IMR-90 (cell line): ENCODE measurements around the gene CTIF. TPM values are rescaled to one million over a fixed set of nuclear protein-coding genes. Genes with fewer than 3 reads are reported as not detected.

Source experiments
- ATAC-seq: fragments of 200-7000 bp; cut with Tn5 transposase; 2 replicates; pipeline ENCODE4 v1.9.1; 2020; ENCODE audit warnings: low read depth, mild to moderate bottlenecking, moderate library complexity
- BruUV-seq: library from RNA; stranded (reverse); fragments of 400-500 nt; replicated peaks from 2 replicates; lab custom pipeline; 2021; lab: Mats Ljungman, UMichigan
- CTCF ChIA-PET: fragments of 300-600 bp; formaldehyde crosslinking; extraction: SDS; loops from one replicate; lab custom pipeline; 2021; ENCODE audit warnings: antibody characterized with exemption; lab: Yijun Ruan, JAX
- POLR2A ChIA-PET: fragments of 300-600 bp; sonication (Branson Sonifier 250); formaldehyde crosslinking; loops from one replicate; lab custom pipeline; 2022; ENCODE audit warnings: antibody characterized with exemption; ENCODE audit not compliant: unreplicated experiment; lab: Charles Lee
- DNase-seq: peaks from one replicate; pipeline ENCODE4 v3.0.0; 2013
- H2AFZ ChIP-seq: replicated peaks from 2 replicates; pipeline ENCODE3; 2013; ENCODE audit warnings: low read length, mild to moderate bottlenecking; ENCODE audit not compliant: poor library complexity
- H2AK5ac ChIP-seq: 2 replicates; pipeline ENCODE4 v1.6.1; 2013; ENCODE audit warnings: low read depth, low read length, inconsistent platforms
- H2AK9ac ChIP-seq: replicated peaks from 2 replicates; pipeline ENCODE3; 2013; ENCODE audit warnings: mild to moderate bottlenecking, low read depth, low read length, moderate library complexity; ENCODE audit not compliant: poor library complexity
- H2BK120ac ChIP-seq: 2 replicates; pipeline ENCODE4 v1.6.1; 2013; ENCODE audit warnings: low read depth, low read length, inconsistent platforms
- H2BK15ac ChIP-seq: 3 replicates; pipeline ENCODE4 v1.6.1; 2013; ENCODE audit warnings: low read depth, low read length, inconsistent platforms
- H2BK20ac ChIP-seq: 2 replicates; pipeline ENCODE4 v1.6.1; 2013; ENCODE audit warnings: low read depth, mild to moderate bottlenecking, inconsistent platforms, low read length, moderate library complexity
- H2BK5ac ChIP-seq: 2 replicates; pipeline ENCODE4 v1.6.1; 2013; ENCODE audit warnings: mild to moderate bottlenecking, low read depth, low read length, inconsistent platforms; ENCODE audit not compliant: poor library complexity, severe bottlenecking
- H3K14ac ChIP-seq: replicated peaks from 2 replicates; pipeline ENCODE4 v1.6.1; 2013; ENCODE audit warnings: low read depth, low read length, inconsistent platforms
- H3K18ac ChIP-seq: 2 replicates; pipeline ENCODE4 v1.6.1; 2013; ENCODE audit warnings: low read depth, low read length, control low read depth
- H3K23ac ChIP-seq: 2 replicates; pipeline ENCODE4 v1.6.1; 2013; ENCODE audit warnings: low read depth, low read length, inconsistent platforms
- H3K27ac ChIP-seq: 2 replicates; pipeline ENCODE4 v1.5.1; 2013; ENCODE audit warnings: mild to moderate bottlenecking, control low read depth, low read length; ENCODE audit not compliant: insufficient read depth
- H3K27me3 ChIP-seq: 2 replicates; pipeline ENCODE4 v1.6.1; 2013; ENCODE audit warnings: low read length; ENCODE audit not compliant: control insufficient read depth, insufficient read depth
- H3K36me3 ChIP-seq: 2 replicates; pipeline ENCODE4 v1.6.1; 2013; ENCODE audit warnings: low read length, mixed read lengths; ENCODE audit not compliant: control insufficient read depth, insufficient read depth
- H3K4ac ChIP-seq: 2 replicates; pipeline ENCODE4 v1.6.1; 2013; ENCODE audit warnings: low read depth, low read length, inconsistent platforms
- H3K4me1 ChIP-seq: 2 replicates; pipeline ENCODE4 v1.6.1; 2013; ENCODE audit warnings: low read length, mixed read lengths; ENCODE audit not compliant: control insufficient read depth, insufficient read depth
- H3K4me2 ChIP-seq: 2 replicates; pipeline ENCODE4 v1.6.1; 2013; ENCODE audit warnings: low read depth, mild to moderate bottlenecking, control low read depth, low read length, moderate library complexity
- H3K4me3 ChIP-seq: 2 replicates; pipeline ENCODE4 v1.5.1; 2013; ENCODE audit warnings: low read depth, mild to moderate bottlenecking, control low read depth, low read length, moderate library complexity; ENCODE audit not compliant: insufficient read depth
- H3K56ac ChIP-seq: 2 replicates; pipeline ENCODE4 v1.6.1; 2013; ENCODE audit warnings: low read length, inconsistent platforms; ENCODE audit not compliant: insufficient read depth; ENCODE audit errors: extremely low read depth
- H3K79me1 ChIP-seq, 2 experiments: 2 replicates each; pipeline ENCODE4 v1.6.1; 2013; ENCODE audit warnings: low read length in 2 of 2, inconsistent platforms in 1 of 2, low read depth in 1 of 2
- H3K9ac ChIP-seq: 2 replicates; pipeline ENCODE4 v1.6.1; 2013; ENCODE audit warnings: low read depth, low read length, control low read depth
- H3K9me1 ChIP-seq: 2 replicates; pipeline ENCODE4 v1.6.1; 2013; ENCODE audit warnings: low read length, inconsistent platforms; ENCODE audit not compliant: insufficient read depth
- H3K9me3 ChIP-seq: 2 replicates; pipeline ENCODE4 v1.6.1; 2013; ENCODE audit warnings: low read length; ENCODE audit not compliant: control insufficient read depth, insufficient read depth
- H4K20me1 ChIP-seq: 2 replicates; pipeline ENCODE4 v1.6.1; 2013; ENCODE audit warnings: low read length, inconsistent platforms; ENCODE audit not compliant: insufficient read depth
- H4K5ac ChIP-seq: 2 replicates; pipeline ENCODE4 v1.6.1; 2013; ENCODE audit warnings: mild to moderate bottlenecking, low read depth, low read length, control low read depth
- H4K8ac ChIP-seq, 2 experiments: 2 replicates each; pipeline ENCODE4 v1.6.1; 2013; ENCODE audit warnings: low read depth in 2 of 2, low read length in 2 of 2, control low read depth in 1 of 2, inconsistent platforms in 1 of 2
- H4K91ac ChIP-seq: 2 replicates; pipeline ENCODE4 v1.6.1; 2013; ENCODE audit warnings: low read depth, low read length, inconsistent platforms; ENCODE audit not compliant: insufficient read depth
- BHLHE40 ChIP-seq: fragments of 150-350 bp; IDR thresholded peaks from 2 replicates; pipeline ENCODE4 v1.6.1; 2016; ENCODE audit warnings: mild to moderate bottlenecking, low read depth, low read length
- CEBPB ChIP-seq: IDR thresholded peaks from 2 replicates; pipeline ENCODE4 v1.6.1; 2012; ENCODE audit warnings: low read depth, low read length, improper control_type of control experiment
- CHD1 ChIP-seq: IDR thresholded peaks from 2 replicates; pipeline ENCODE4 v1.6.1; 2012; ENCODE audit warnings: low read depth, low read length, improper control_type of control experiment
- CTCF ChIP-seq: conservative IDR thresholded peaks from 2 replicates; pipeline ENCODE4 v1.5.1; 2012; ENCODE audit warnings: mild to moderate bottlenecking, low read depth, low read length, improper control_type of control experiment
- FOS ChIP-seq: fragments of 150-350 bp; IDR thresholded peaks from 2 replicates; pipeline ENCODE4 v1.6.1; 2016; ENCODE audit warnings: low read depth, low read length
- MAFK ChIP-seq: IDR thresholded peaks from 2 replicates; pipeline ENCODE4 v1.6.1; 2012; ENCODE audit warnings: low read depth, low read length, improper control_type of control experiment
- MAZ ChIP-seq: IDR thresholded peaks from 2 replicates; pipeline ENCODE4 v1.6.1; 2012; ENCODE audit warnings: low read depth, mild to moderate bottlenecking, low read length, improper control_type of control experiment, moderate library complexity, borderline replicate concordance
- MXI1 ChIP-seq: IDR thresholded peaks from 2 replicates; pipeline ENCODE4 v1.6.1; 2012; ENCODE audit warnings: low read depth, mild to moderate bottlenecking, low read length, moderate library complexity, borderline replicate concordance
- NFE2L2 ChIP-seq: fragments of 150-350 bp; IDR thresholded peaks from 2 replicates; pipeline ENCODE4 v1.6.1; 2016; ENCODE audit warnings: low read depth, mild to moderate bottlenecking, low read length
- POLR2A ChIP-seq: IDR thresholded peaks from 2 replicates; pipeline ENCODE4 v1.6.1; 2012; ENCODE audit warnings: mild to moderate bottlenecking, low read depth, low read length
- RAD21 ChIP-seq: IDR thresholded peaks from 2 replicates; pipeline ENCODE4 v1.6.1; 2012; ENCODE audit warnings: low read length, improper control_type of control experiment
- RCOR1 ChIP-seq: IDR thresholded peaks from 2 replicates; pipeline ENCODE4 v1.6.1; 2012; ENCODE audit warnings: mild to moderate bottlenecking, low read length, improper control_type of control experiment; ENCODE audit not compliant: insufficient replicate concordance
- RFX5 ChIP-seq: IDR thresholded peaks from 2 replicates; pipeline ENCODE4 v1.8.0; 2012; ENCODE audit warnings: low read depth, mild to moderate bottlenecking, low read length, moderate library complexity
- SMC3 ChIP-seq: fragments of 150-350 bp; IDR thresholded peaks from 2 replicates; pipeline ENCODE4 v1.6.1; 2016; ENCODE audit warnings: low read depth, mild to moderate bottlenecking, antibody characterized with exemption, low read length, moderate library complexity
- WGBS, 2 experiments: methylation state at CpG; one replicate each; pipeline versions ENCODE4 v1.1.5 to v1.1.7; 2013; ENCODE audit warnings: missing lambda C conversion rate in 2 of 2; ENCODE audit not compliant: insufficient read length in 1 of 2; ENCODE audit errors: extremely low coverage in 2 of 2; 5-methylcytosine and 5-hydroxymethylcytosine counted together
- dilution Hi-C: fragments of 300-500 bp; cut with HindIII; formaldehyde crosslinking; loops from one replicate; pipeline ENCODE4 v1.14.3; 2018; ENCODE audit warnings: low sequenced_read_pairs; ENCODE audit not compliant: unreplicated experiment
- in situ Hi-C: fragments of 300-500 bp; cut with MboI; formaldehyde crosslinking; loops from 3 replicates; pipeline ENCODE4 v1.14.3; 2019; ENCODE audit warnings: low sequenced_read_pairs, inconsistent platforms, mixed read lengths
- intact Hi-C: fragments of 100-400 bp; cut with micrococcal nuclease; formaldehyde crosslinking; loops from 2 replicates; pipeline ENCODE4 v1.10.0; 2022
- polyA plus RNA-seq, 3 experiments: library from polyadenylated mRNA; depleted of rRNA; stranded (reverse); fragments of >200 nt; gene quantifications; 2 replicates each; pipeline ENCODE4 v1.2.3, GENCODE V29; 2012; ENCODE audit warnings: low replicate concordance in 1 of 3
- total RNA-seq: library from RNA; depleted of rRNA; stranded (reverse); fragments of >200 nt; gene quantifications from 2 replicates; pipeline ENCODE4 v1.2.3, GENCODE V29; 2012
- TF ChIP-seq, protein P1 (sequence below): fragments of 150-350 bp; IDR thresholded peaks from 2 replicates; pipeline ENCODE4 v1.6.1; 2017; ENCODE audit warnings: mild to moderate bottlenecking, antibody characterized with exemption, low read length, low read depth
- TF ChIP-seq, protein P2 (sequence below): fragments of 150-350 bp; IDR thresholded peaks from 2 replicates; pipeline ENCODE4 v1.6.1; 2016; ENCODE audit warnings: low read depth, mild to moderate bottlenecking, low read length, moderate library complexity, borderline replicate concordance

The CTIF gene
- total and polyA plus RNA-seq, 2 of the 4 experiments (the other 2 are of a cell fraction), result 25.1 to 57.0 TPM

DNA sequence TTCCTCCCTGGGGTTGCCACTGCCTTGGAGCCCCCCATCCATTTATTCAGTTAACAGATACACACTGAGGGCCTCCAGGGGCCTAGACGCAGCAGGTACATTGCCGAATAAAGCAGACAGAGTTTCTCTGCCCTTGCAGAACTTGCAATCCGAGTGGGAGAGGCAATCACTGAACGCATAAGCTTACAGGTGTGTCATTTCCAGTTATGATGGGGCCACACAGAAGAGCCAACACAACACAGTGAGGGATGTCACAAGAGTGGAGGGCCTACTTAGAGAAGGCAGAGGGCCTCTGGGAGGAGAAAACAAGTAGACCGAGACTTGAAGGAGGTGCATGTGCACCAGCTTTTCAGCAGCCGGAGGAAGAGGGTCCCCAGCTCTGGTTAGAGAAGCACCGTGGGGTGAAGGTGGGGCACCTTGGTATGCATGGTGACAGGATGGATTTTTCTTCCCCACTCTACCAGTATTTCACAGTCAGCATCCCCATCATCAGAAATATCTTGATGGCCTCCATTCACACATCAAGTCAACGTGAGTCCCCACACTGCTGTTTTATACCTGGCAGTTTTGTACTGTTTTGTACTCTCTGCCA, 261.0 kb downstream of the CTIF start:
- Histone ChIP-seq H3K23ac (no peak overlapping the region), H3K4me1 (peaks cover 12% of the 10 kb centered on the region), H3K18ac (no peak overlapping the region), H4K20me1 (peaks cover 25% of the 10 kb centered on the region), H3K9me1 (peaks cover 35% of the 10 kb centered on the region), H3K79me1 (peaks cover 38 to 88% of the 10 kb centered on the region in 2 experiments; a peak in 3 of 4 replicates), H3K4me3 (no peak overlapping the region), H3K56ac (no peak overlapping the region), H2AFZ (no peak overlapping the region), H2BK20ac (no peak overlapping the region), H3K36me3 (peaks cover 54% of the 10 kb centered on the region), H2BK15ac (no peak overlapping the region), H3K27ac (no peak overlapping the region), H3K9ac (no peak overlapping the region), H3K4me2 (no peak overlapping the region), H4K91ac (no peak overlapping the region), H3K4ac (no peak overlapping the region), H2AK9ac (no peak overlapping the region), H3K9me3 (no peaks in the 10 kb centered on the region), H2BK120ac (peak overlapping the region; percentile 49; the same call in 1 of the 2 replicates), H3K14ac (peak overlapping the region; percentile 56; the same call in 1 of the 2 replicates), H3K27me3 (no peaks in the 10 kb centered on the region), H2AK5ac (peak overlapping the region; percentile 12; the same call in 1 of the 2 replicates), H4K5ac (no peak overlapping the region), H2BK5ac (no peak overlapping the region), H4K8ac (no peak overlapping the region)
- ATAC-seq (no peak), DNase-seq (no peak)
- ChIA-PET CTCF (no interaction called here), POLR2A (no interaction called here)
- TF ChIP-seq BHLHE40 (no peak), MXI1 (no peak), CHD1 (no peak), MAFK (no peak), SMC3 (no peak), POLR2A (no peak), CEBPB (no peak), FOS (no peak), RFX5 (no peak), MAZ (no peak), RAD21 (no peak), RCOR1 (no peak), CTCF (no peak), NFE2L2 (no peak)
- TF ChIP-seq, protein P1, sequence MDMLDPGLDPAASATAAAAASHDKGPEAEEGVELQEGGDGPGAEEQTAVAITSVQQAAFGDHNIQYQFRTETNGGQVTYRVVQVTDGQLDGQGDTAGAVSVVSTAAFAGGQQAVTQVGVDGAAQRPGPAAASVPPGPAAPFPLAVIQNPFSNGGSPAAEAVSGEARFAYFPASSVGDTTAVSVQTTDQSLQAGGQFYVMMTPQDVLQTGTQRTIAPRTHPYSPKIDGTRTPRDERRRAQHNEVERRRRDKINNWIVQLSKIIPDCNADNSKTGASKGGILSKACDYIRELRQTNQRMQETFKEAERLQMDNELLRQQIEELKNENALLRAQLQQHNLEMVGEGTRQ, result no peak
- TF ChIP-seq, protein P2, sequence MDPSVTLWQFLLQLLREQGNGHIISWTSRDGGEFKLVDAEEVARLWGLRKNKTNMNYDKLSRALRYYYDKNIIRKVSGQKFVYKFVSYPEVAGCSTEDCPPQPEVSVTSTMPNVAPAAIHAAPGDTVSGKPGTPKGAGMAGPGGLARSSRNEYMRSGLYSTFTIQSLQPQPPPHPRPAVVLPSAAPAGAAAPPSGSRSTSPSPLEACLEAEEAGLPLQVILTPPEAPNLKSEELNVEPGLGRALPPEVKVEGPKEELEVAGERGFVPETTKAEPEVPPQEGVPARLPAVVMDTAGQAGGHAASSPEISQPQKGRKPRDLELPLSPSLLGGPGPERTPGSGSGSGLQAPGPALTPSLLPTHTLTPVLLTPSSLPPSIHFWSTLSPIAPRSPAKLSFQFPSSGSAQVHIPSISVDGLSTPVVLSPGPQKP, result no peak
- in situ Hi-C loops (no loop called here), dilution Hi-C loops (no loop called here), intact Hi-C loops (no loop called here)
- BruUV-seq, result no TSS peak
- 88% methylated on average over 3 of the region's 8 CpGs; no CpG with 5 or more reads in 1 of the 2 experiments for WGBS, 2 experiments
